Mesenchymal stem cell (in vitro differentiated cells and primary cell): ENCODE data around the gene SHISAL2A.

Source experiments
- DNase-seq: peaks from one replicate; pipeline ENCODE4 v3.0.0-alpha.2; 2013
- H2AFZ ChIP-seq: one replicate; pipeline ENCODE4 v1.6.1; 2013; ENCODE audit warnings: low read depth, mild to moderate bottlenecking, control low read depth, inconsistent platforms, low read length, moderate library complexity
- H2AK5ac ChIP-seq: 2 replicates; pipeline ENCODE4 v1.6.1; 2013; ENCODE audit warnings: low read length, moderate library complexity, mild to moderate bottlenecking, inconsistent platforms; ENCODE audit not compliant: severe bottlenecking
- H2BK120ac ChIP-seq: one replicate; pipeline ENCODE4 v1.6.1; 2013; ENCODE audit warnings: low read depth, mild to moderate bottlenecking, inconsistent platforms, low read length, moderate library complexity
- H2BK12ac ChIP-seq, 2 experiments: one replicate each; pipeline ENCODE4 v1.6.1; 2013; ENCODE audit warnings: inconsistent platforms in 2 of 2, low read length in 2 of 2, mild to moderate bottlenecking in 2 of 2, moderate library complexity in 2 of 2, control low read depth in 1 of 2
- H2BK15ac ChIP-seq: one replicate; pipeline ENCODE4 v1.6.1; 2013; ENCODE audit warnings: mild to moderate bottlenecking, low read depth, inconsistent platforms; ENCODE audit not compliant: poor library complexity, severe bottlenecking
- H2BK5ac ChIP-seq: 2 replicates; pipeline ENCODE4 v1.6.1; 2013; ENCODE audit warnings: low read depth, mild to moderate bottlenecking, low read length, control low read depth, inconsistent platforms; ENCODE audit not compliant: poor library complexity, severe bottlenecking
- H3K14ac ChIP-seq, 2 experiments: one replicate each; pipeline ENCODE4 v1.6.1; 2013; ENCODE audit warnings: inconsistent platforms in 2 of 2, low read length in 2 of 2, control low read depth in 1 of 2, mild to moderate bottlenecking in 1 of 2, moderate library complexity in 1 of 2
- H3K18ac ChIP-seq, 2 experiments: one replicate each; pipeline ENCODE4 v1.6.1; 2013; ENCODE audit warnings: inconsistent platforms in 2 of 2, low read length in 2 of 2, control low read depth in 1 of 2, low read depth in 1 of 2, mild to moderate bottlenecking in 1 of 2
- H3K23ac ChIP-seq, 2 experiments: one replicate each; pipeline ENCODE4 v1.6.1; 2013; ENCODE audit warnings: inconsistent platforms in 2 of 2, low read length in 2 of 2, mild to moderate bottlenecking in 2 of 2, moderate library complexity in 2 of 2, control low read depth in 1 of 2
- H3K27ac ChIP-seq: 2 replicates; pipeline ENCODE4 v1.5.1; 2013; ENCODE audit warnings: mild to moderate bottlenecking, moderate library complexity, low read length, control low read depth, inconsistent platforms; ENCODE audit not compliant: poor library complexity, severe bottlenecking
- H3K27me3 ChIP-seq, 2 experiments: 2 replicates each; pipeline versions ENCODE4 v1.6.1 to v1.7.0; 2013; ENCODE audit warnings: low read length in 2 of 2, mild to moderate bottlenecking in 2 of 2, moderate library complexity in 2 of 2, control low read depth in 1 of 2, inconsistent platforms in 1 of 2; ENCODE audit not compliant: control insufficient read depth in 1 of 2, insufficient read depth in 1 of 2
- H3K36me3 ChIP-seq, 2 experiments: 2 replicates each; pipeline versions ENCODE4 v1.6.1 to v1.7.0; 2013; ENCODE audit warnings: low read length in 2 of 2, control low read depth in 1 of 2, inconsistent platforms in 1 of 2, low read depth in 1 of 2, mild to moderate bottlenecking in 1 of 2; ENCODE audit not compliant: insufficient read depth in 2 of 2, control insufficient read depth in 1 of 2
- H3K4ac ChIP-seq, 2 experiments: one replicate each; pipeline ENCODE4 v1.6.1; 2013; ENCODE audit warnings: inconsistent platforms in 2 of 2, low read length in 2 of 2, mild to moderate bottlenecking in 2 of 2, moderate library complexity in 2 of 2, control low read depth in 1 of 2, low read depth in 1 of 2
- H3K4me1 ChIP-seq: 2 replicates; pipeline ENCODE4 v1.6.1; 2013; ENCODE audit warnings: low read depth, low read length, control low read depth; ENCODE audit not compliant: control insufficient read depth, insufficient read depth
- H3K4me2 ChIP-seq: 2 replicates; pipeline ENCODE4 v1.6.1; 2013; ENCODE audit warnings: low read length, mild to moderate bottlenecking, inconsistent platforms; ENCODE audit not compliant: poor library complexity, severe bottlenecking
- H3K4me3 ChIP-seq, 2 experiments: 2 replicates each; pipeline versions ENCODE4 v1.5.1 to v1.7.0; 2013; ENCODE audit warnings: low read length in 2 of 2, mild to moderate bottlenecking in 2 of 2, control low read depth in 1 of 2, low read depth in 1 of 2; ENCODE audit not compliant: insufficient read depth in 1 of 2
- H3K79me1 ChIP-seq: replicated peaks from 2 replicates; pipeline ENCODE4 v1.6.1; 2013; ENCODE audit warnings: mild to moderate bottlenecking, control low read depth, low read length, inconsistent platforms; ENCODE audit not compliant: poor library complexity, severe bottlenecking
- H3K9ac ChIP-seq: 2 replicates; pipeline ENCODE4 v1.7.0; 2013; ENCODE audit warnings: mild to moderate bottlenecking, low read length, moderate library complexity
- H3K9me3 ChIP-seq: 2 replicates; pipeline ENCODE4 v1.7.0; 2013; ENCODE audit warnings: mild to moderate bottlenecking, low read length; ENCODE audit not compliant: control insufficient read depth
- H4K8ac ChIP-seq: one replicate; pipeline ENCODE4 v1.6.1; 2013; ENCODE audit warnings: inconsistent platforms, mild to moderate bottlenecking, low read length, moderate library complexity
- H4K91ac ChIP-seq: one replicate; pipeline ENCODE4 v1.6.1; 2013; ENCODE audit warnings: mild to moderate bottlenecking, low read length, inconsistent platforms
- WGBS: methylation state at CpG from one replicate; pipeline ENCODE4 v1.1.7; 2013; ENCODE audit warnings: mixed read lengths; 5-methylcytosine and 5-hydroxymethylcytosine counted together

Gene SHISAL2A

GRCh38 chr1:52659356-52659755 is 26.4 kb downstream of the SHISAL2A start:
- H3K4ac ChIP-seq: no peak overlapping the region
- no peak overlapping the region for H3K4me2 ChIP-seq
- peak; percentile 22 for DNase-seq
- no peak overlapping the region for H2AFZ ChIP-seq
- H2BK12ac ChIP-seq: no peak overlapping the region
- H3K27ac ChIP-seq: no peak overlapping the region
- no peak overlapping the region for H2BK120ac ChIP-seq
- H3K14ac ChIP-seq: no peak overlapping the region
- H3K18ac ChIP-seq: no peak overlapping the region
- H3K23ac ChIP-seq: no peak overlapping the region
- no peaks in the 10 kb centered on the region for H3K9me3 ChIP-seq
- H2AK5ac ChIP-seq: no peak overlapping the region
- no peak overlapping the region for H2BK15ac ChIP-seq
- H3K9ac ChIP-seq: no peak overlapping the region
- no peak overlapping the region for H3K4me3 ChIP-seq
- WGBS: 96% methylated on average over 1 of the region's 3 CpGs
- H4K91ac ChIP-seq: no peak overlapping the region
- H3K79me1 ChIP-seq: no peaks in the 10 kb centered on the region
- H3K27me3 ChIP-seq: peaks cover 0 to 39% of the 10 kb centered on the region in 2 experiments
- no peak overlapping the region for H4K8ac ChIP-seq
- no peak overlapping the region for H2BK5ac ChIP-seq
- H3K4me1 ChIP-seq: peaks cover 3% of the 10 kb centered on the region
- no peaks in the 10 kb centered on the region for H3K36me3 ChIP-seq

GRCh38 chr1:52659851-52660596 is 27.1 kb downstream of the SHISAL2A start:
- no peak for DNase-seq
- no peaks in the 10 kb centered on the region for H3K9me3 ChIP-seq
- H3K79me1 ChIP-seq: no peaks in the 10 kb centered on the region
- no peak overlapping the region for H3K27ac ChIP-seq
- no peaks in the 10 kb centered on the region for H3K36me3 ChIP-seq
- H3K4me1 ChIP-seq: peaks cover 3% of the 10 kb centered on the region
- H2BK120ac ChIP-seq: no peak overlapping the region
- H3K27me3 ChIP-seq: peaks cover 0 to 39% of the 10 kb centered on the region in 2 experiments
- no peak overlapping the region for H2BK5ac ChIP-seq
- H2BK15ac ChIP-seq: no peak overlapping the region
- no peak overlapping the region for H3K9ac ChIP-seq
- no peak overlapping the region for H3K14ac ChIP-seq
- H2AFZ ChIP-seq: no peak overlapping the region
- no peak overlapping the region for H4K8ac ChIP-seq
- 65% methylated on average over 13 of the region's 13 CpGs for WGBS
- no peak overlapping the region for H3K4me2 ChIP-seq
- no peak overlapping the region for H4K91ac ChIP-seq
- H3K18ac ChIP-seq: no peak overlapping the region
- H3K4me3 ChIP-seq: no peak overlapping the region
- no peak overlapping the region for H2AK5ac ChIP-seq
- no peak overlapping the region for H2BK12ac ChIP-seq
- H3K4ac ChIP-seq: no peak overlapping the region
- no peak overlapping the region for H3K23ac ChIP-seq

GRCh38 chr1:52660807-52661206 is 27.8 kb downstream of the SHISAL2A start:
- Histone ChIP-seq H4K91ac (no peak overlapping the region), H3K4me3 (no peak overlapping the region), H3K4me1 (peaks cover 3% of the 10 kb centered on the region), H2AFZ (no peak overlapping the region), H3K9ac (no peak overlapping the region), H3K4ac (no peak overlapping the region), H3K27ac (no peak overlapping the region), H2BK120ac (no peak overlapping the region), H2BK5ac (no peak overlapping the region), H3K14ac (no peak overlapping the region), H4K8ac (no peak overlapping the region), H3K27me3 (peaks cover 0 to 39% of the 10 kb centered on the region in 2 experiments), H3K79me1 (no peaks in the 10 kb centered on the region), H3K4me2 (no peak overlapping the region), H3K36me3 (no peaks in the 10 kb centered on the region), H2BK12ac (no peak overlapping the region), H3K18ac (no peak overlapping the region), H3K23ac (no peak overlapping the region), H2BK15ac (no peak overlapping the region), H2AK5ac (no peak overlapping the region), H3K9me3 (no peaks in the 10 kb centered on the region)
- no peak for DNase-seq
- WGBS: 96% methylated on average over 2 of the region's 3 CpGs

GRCh38 chr1:52662645-52663313 is 29.8 kb downstream of the SHISAL2A start:
- no peak overlapping the region for H2BK5ac ChIP-seq
- H2BK12ac ChIP-seq: peak overlapping the region; percentile 38 to 79
- H3K4me2 ChIP-seq: peak overlapping the region; percentile 28
- no peak overlapping the region for H3K27ac ChIP-seq
- H3K23ac ChIP-seq: no peak overlapping the region
- no peak overlapping the region for H2AK5ac ChIP-seq
- peak; percentile 73 for DNase-seq
- H3K79me1 ChIP-seq: no peaks in the 10 kb centered on the region
- 19% methylated on average over 13 of the region's 13 CpGs for WGBS
- peak overlapping the region; percentile 74 for H2AFZ ChIP-seq
- peak overlapping the region in 1 of 2 experiments; percentile 72 for H3K18ac ChIP-seq
- H3K4me3 ChIP-seq: no peak overlapping the region
- no peak overlapping the region for H3K9ac ChIP-seq
- H3K4me1 ChIP-seq: peaks cover 3% of the 10 kb centered on the region
- H4K8ac ChIP-seq: peak overlapping the region; percentile 52
- no peaks in the 10 kb centered on the region for H3K36me3 ChIP-seq
- H3K27me3 ChIP-seq: peaks cover 0 to 25% of the 10 kb centered on the region in 2 experiments
- peak overlapping the region in 1 of 2 experiments; percentile 40 for H3K4ac ChIP-seq
- no peak overlapping the region for H3K14ac ChIP-seq
- no peaks in the 10 kb centered on the region for H3K9me3 ChIP-seq
- H2BK120ac ChIP-seq: no peak overlapping the region
- H4K91ac ChIP-seq: no peak overlapping the region
- peak overlapping the region; percentile 80 for H2BK15ac ChIP-seq
